BE2C (cell line): ENCODE measurements around the gene GNAL.
A peak's percentile ranks its signal among the peaks of the same experiment; 100 is the strongest.

Experiments used
- DNase-seq: peaks from one replicate; pipeline ENCODE4 v3.0.0-alpha.2; 2020
- H3K27me3 ChIP-seq: fragments of 250-450 bp; sonication (Bioruptor Pico); 2 replicates; pipeline ENCODE4 v1.5.1; 2020; ENCODE audit warnings: mild to moderate bottlenecking
- H3K36me3 ChIP-seq: fragments of 250-450 bp; sonication (Bioruptor Pico); 2 replicates; pipeline ENCODE4 v1.5.1; 2020; ENCODE audit warnings: mild to moderate bottlenecking
- H3K4me1 ChIP-seq: fragments of 250-450 bp; sonication (Bioruptor Pico); 2 replicates; pipeline ENCODE4 v1.5.1; 2020
- H3K4me3 ChIP-seq: 2 replicates; pipeline ENCODE4 v1.5.1; 2011; ENCODE audit warnings: low read depth, low read length
- H3K9me3 ChIP-seq: fragments of 250-450 bp; sonication (Bioruptor Pico); 2 replicates; pipeline ENCODE4 v1.5.1; 2020
- TF ChIP-seq, protein P1 (sequence below): IDR thresholded peaks from 2 replicates; pipeline ENCODE4 v1.5.1; 2012; ENCODE audit warnings: mild to moderate bottlenecking, low read depth, low read length

GNAL gene

GRCh38 chr18:11721720-11722119 is 32.7 kb downstream of the GNAL start:
- H3K27me3 ChIP-seq: no peaks in the 10 kb centered on the region
- no peak overlapping the region for H3K4me3 ChIP-seq
- no peak for DNase-seq
- TF ChIP-seq, protein P1, sequence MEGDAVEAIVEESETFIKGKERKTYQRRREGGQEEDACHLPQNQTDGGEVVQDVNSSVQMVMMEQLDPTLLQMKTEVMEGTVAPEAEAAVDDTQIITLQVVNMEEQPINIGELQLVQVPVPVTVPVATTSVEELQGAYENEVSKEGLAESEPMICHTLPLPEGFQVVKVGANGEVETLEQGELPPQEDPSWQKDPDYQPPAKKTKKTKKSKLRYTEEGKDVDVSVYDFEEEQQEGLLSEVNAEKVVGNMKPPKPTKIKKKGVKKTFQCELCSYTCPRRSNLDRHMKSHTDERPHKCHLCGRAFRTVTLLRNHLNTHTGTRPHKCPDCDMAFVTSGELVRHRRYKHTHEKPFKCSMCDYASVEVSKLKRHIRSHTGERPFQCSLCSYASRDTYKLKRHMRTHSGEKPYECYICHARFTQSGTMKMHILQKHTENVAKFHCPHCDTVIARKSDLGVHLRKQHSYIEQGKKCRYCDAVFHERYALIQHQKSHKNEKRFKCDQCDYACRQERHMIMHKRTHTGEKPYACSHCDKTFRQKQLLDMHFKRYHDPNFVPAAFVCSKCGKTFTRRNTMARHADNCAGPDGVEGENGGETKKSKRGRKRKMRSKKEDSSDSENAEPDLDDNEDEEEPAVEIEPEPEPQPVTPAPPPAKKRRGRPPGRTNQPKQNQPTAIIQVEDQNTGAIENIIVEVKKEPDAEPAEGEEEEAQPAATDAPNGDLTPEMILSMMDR: no peak
- H3K9me3 ChIP-seq: no peaks in the 10 kb centered on the region
- no peaks in the 10 kb centered on the region for H3K4me1 ChIP-seq
- H3K36me3 ChIP-seq: no peaks in the 10 kb centered on the region

GRCh38 chr18:11724781-11725180 is 35.7 kb downstream of the GNAL start:
- no peaks in the 10 kb centered on the region for H3K27me3 ChIP-seq
- TF ChIP-seq, protein P1: no peak
- DNase-seq: no peak
- H3K4me3 ChIP-seq: no peak overlapping the region
- H3K4me1 ChIP-seq: no peaks in the 10 kb centered on the region
- H3K9me3 ChIP-seq: no peaks in the 10 kb centered on the region
- H3K36me3 ChIP-seq: no peaks in the 10 kb centered on the region

DNA sequence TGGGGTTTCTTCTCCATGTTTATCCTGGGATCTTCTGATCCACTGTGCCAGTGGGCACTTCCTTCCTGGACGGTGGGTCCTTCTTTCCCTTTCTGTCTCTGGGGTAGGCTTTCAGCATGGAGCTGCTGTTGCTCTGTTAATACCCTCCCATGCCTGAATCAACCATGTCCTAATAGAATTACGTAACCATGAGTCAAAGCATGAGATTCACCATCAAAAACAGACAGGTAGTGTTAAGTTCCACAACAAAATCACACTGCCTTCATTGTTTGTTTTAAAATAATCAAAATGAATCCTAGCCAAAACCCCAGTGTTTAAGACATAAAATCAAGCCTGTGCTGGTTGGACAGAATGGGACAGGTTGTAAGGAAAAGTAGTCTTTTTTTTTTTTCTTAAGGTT is 37.5 kb downstream of the GNAL start:
- no peaks in the 10 kb centered on the region for H3K4me1 ChIP-seq
- TF ChIP-seq, protein P1: no peak
- no peak for DNase-seq

GRCh38 chr18:11728249-11728648 is 39.2 kb downstream of the GNAL start:
- no peaks in the 10 kb centered on the region for H3K9me3 ChIP-seq
- 0 out of 2 replicates have a peak, but pooled peaks cover 2% of the 10 kb centered on the region for H3K27me3 ChIP-seq
- DNase-seq: no peak
- no peaks in the 10 kb centered on the region for H3K36me3 ChIP-seq
- no peaks in the 10 kb centered on the region for H3K4me1 ChIP-seq
- H3K4me3 ChIP-seq: no peak overlapping the region
- TF ChIP-seq, protein P1: no peak

More for the DNA sequence above, 37.5 kb downstream of the GNAL start:
- Histone ChIP-seq H3K9me3 (no peaks in the 10 kb centered on the region), H3K4me3 (no peak overlapping the region), H3K36me3 (no peaks in the 10 kb centered on the region), H3K27me3 (no peaks in the 10 kb centered on the region)

GRCh38 chr18:11729556-11729955 is 40.5 kb downstream of the GNAL start:
- no peaks in the 10 kb centered on the region for H3K36me3 ChIP-seq
- H3K27me3 ChIP-seq: 0 out of 2 replicates have a peak, but pooled peaks cover 2% of the 10 kb centered on the region
- no peak overlapping the region for H3K4me3 ChIP-seq
- no peaks in the 10 kb centered on the region for H3K4me1 ChIP-seq
- DNase-seq: no peak
- TF ChIP-seq, protein P1: no peak
- H3K9me3 ChIP-seq: no peaks in the 10 kb centered on the region

DNA sequence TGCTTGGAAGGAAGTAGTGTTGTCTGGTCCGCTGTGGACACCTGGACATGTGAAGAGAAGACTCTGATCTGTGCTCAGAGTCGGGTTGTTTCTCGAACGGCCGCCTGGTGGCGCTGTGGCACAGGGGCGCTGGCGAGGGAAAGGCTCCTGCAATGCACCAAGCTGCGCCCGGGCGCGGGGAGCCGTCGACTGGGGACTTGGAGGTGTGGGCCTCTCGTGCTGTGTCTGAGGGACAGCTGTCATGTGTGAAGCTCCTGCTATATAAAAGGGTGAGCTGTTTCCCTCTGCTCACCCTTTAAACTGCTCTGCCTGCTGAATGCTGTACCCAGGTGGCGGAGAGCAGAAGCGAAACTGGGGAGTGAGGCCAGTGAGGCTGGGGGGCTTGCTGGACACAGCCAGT is 44.0 kb downstream of the GNAL start:
- 0 out of 2 replicates have a peak, but pooled peaks cover 2% of the 10 kb centered on the region for H3K27me3 ChIP-seq
- TF ChIP-seq, protein P1: peak; percentile 73
- H3K4me3 ChIP-seq: no peak overlapping the region

More for the DNA sequence above, 44.0 kb downstream of the GNAL start:
- no peaks in the 10 kb centered on the region for H3K4me1 ChIP-seq
- peak; percentile 62 for DNase-seq
- no peaks in the 10 kb centered on the region for H3K9me3 ChIP-seq
- no peaks in the 10 kb centered on the region for H3K36me3 ChIP-seq
